NOMO-1 treated with dmso at 0.1 percent for 144 hours (cell line): ENCODE measurements around the gene PCDH8.
"Not testable (repeated sequence)": the region's sequence is repeated elsewhere in the genome, so short reads cannot be mapped to it uniquely, and the experiment has no call there.

ENCODE experiments used
- DNase-seq: peaks from one replicate; lab custom pipeline; 2025; ENCODE audit not compliant: unreplicated experiment; lab: John Stamatoyannopoulos, UW

PCDH8 gene

GRCh38 chr13:52850396-52851136 is 2.1 kb upstream of the PCDH8 start:
- peak; percentile 33 for DNase-seq

GRCh38 chr13:52850072-52850395 is 1.6 kb upstream of the PCDH8 start:
- DNase-seq: no peak

- no peak for DNase-seq
Measured at GRCh38 chr13:52849291-52850071, 1.0 kb upstream of the PCDH8 start.

GRCh38 chr13:52847682-52848432 is 583 bp downstream of the PCDH8 start:
- no peak for DNase-seq

GRCh38 chr13:52847322-52847681 is 1.1 kb downstream of the PCDH8 start:
- no peak for DNase-seq

- DNase-seq: no peak
Measured at GRCh38 chr13:52846567-52847321, 1.7 kb downstream of the PCDH8 start.

- no peak for DNase-seq
Measured at GRCh38 chr13:52845766-52846566, 2.5 kb downstream of the PCDH8 start.

- no peak for DNase-seq
Measured at GRCh38 chr13:52845334-52845761, 3.1 kb downstream of the PCDH8 start.

- no peak for DNase-seq
Measured at GRCh38 chr13:52844836-52845235, 3.6 kb downstream of the PCDH8 start.

- DNase-seq: no peak
Measured at GRCh38 chr13:52842441-52842840, 6.0 kb downstream of the PCDH8 start.

- no peak for DNase-seq
Measured at GRCh38 chr13:52840066-52840465, 8.4 kb downstream of the PCDH8 start.

- DNase-seq: no peak
Measured at GRCh38 chr13:52838433-52839107, 9.9 kb downstream of the PCDH8 start.

GRCh38 chr13:52837850-52838249 is 10.6 kb downstream of the PCDH8 start:
- DNase-seq: no peak

- DNase-seq: no peak
Measured at GRCh38 chr13:52835071-52835839, 13.2 kb downstream of the PCDH8 start.

GRCh38 chr13:52833296-52833875 is 15.1 kb downstream of the PCDH8 start:
- no peak for DNase-seq

- no peak for DNase-seq
Measured at GRCh38 chr13:52832313-52832712, 16.1 kb downstream of the PCDH8 start.

GRCh38 chr13:52830946-52831345 is 17.5 kb downstream of the PCDH8 start:
- DNase-seq: no peak

GRCh38 chr13:52827839-52828238 is 20.6 kb downstream of the PCDH8 start:
- DNase-seq: no peak

GRCh38 chr13:52817886-52818285 is 30.6 kb downstream of the PCDH8 start:
- DNase-seq: not testable (repeated sequence)
